A549 (cell line): ENCODE results near the gene MVD. TPM values are rescaled to one million over a fixed set of nuclear protein-coding genes. Genes with fewer than 3 reads are reported as not detected.
A peak's percentile ranks its signal among the peaks of the same experiment; 100 is the strongest.

Experiments
- ATAC-seq, 2 experiments: fragments of 200-7000 bp in 1 of 2; fragments of >200 bp in 1 of 2; cut with Nextera tagmentation in 1 of 2; cut with Tn5 transposase in 1 of 2; 3 replicates each; pipeline versions ENCODE4 v1.8.0 to v1.9.1; 2018 to 2020; ENCODE audit warnings: mild to moderate bottlenecking in 1 of 2, moderate library complexity in 1 of 2
- CTCF ChIA-PET: fragments of 300-600 bp; sonication (Branson Sonifier 250); formaldehyde crosslinking; extraction: SDS; loops from one replicate; lab custom pipeline; 2021; ENCODE audit warnings: antibody characterized with exemption, inconsistent platforms; lab: Yijun Ruan, JAX
- POLR2A ChIA-PET: fragments of 350-600 bp; formaldehyde crosslinking; extraction: SDS; loops from one replicate; lab custom pipeline; 2021; ENCODE audit warnings: antibody characterized with exemption, inconsistent platforms; lab: Yijun Ruan, JAX
- DNase-seq, 2 experiments: peaks; one replicate each; pipeline versions ENCODE4 v3.0.0 to v3.0.0-alpha.2; 2011 to 2016; ENCODE audit warnings: low read depth in 1 of 2, low spot score in 1 of 2
- FAIRE-seq: peaks from 2 replicates; lab custom pipeline; 2011; peaks lifted over from hg19 to GRCh38; lab: Jason Lieb, UNC
- H3K27ac ChIP-seq, 2 experiments: fragments of >200 bp; sonication (Bioruptor Twin); formaldehyde crosslinking; 3 replicates each; pipeline ENCODE4 v1.5.1; 2016 to 2017
- H3K4me1 ChIP-seq: fragments of >200 bp; sonication (Bioruptor Twin); formaldehyde crosslinking; 3 replicates; pipeline ENCODE4 v1.6.1; 2016
- H3K4me2 ChIP-seq: fragments of >200 bp; sonication (Bioruptor Twin); formaldehyde crosslinking; 3 replicates; pipeline ENCODE4 v1.6.1; 2016
- H3K4me3 ChIP-seq: fragments of >200 bp; sonication (Bioruptor Twin); formaldehyde crosslinking; 3 replicates; pipeline ENCODE4 v1.5.1; 2016
- H3K9me3 ChIP-seq: fragments of >200 bp; sonication (Bioruptor Twin); formaldehyde crosslinking; 3 replicates; pipeline ENCODE4 v1.6.1; 2016
- ATOH8 ChIP-seq: fragments of 250-450 bp; sonication (Bioruptor Pico); IDR thresholded peaks from 2 replicates; pipeline ENCODE4 v1.5.0; 2020; ENCODE audit warnings: low read depth, mild to moderate bottlenecking, moderate library complexity
- BHLHE40 ChIP-seq: IDR thresholded peaks from 2 replicates; pipeline ENCODE4 v1.6.1; 2012; ENCODE audit warnings: low read depth, low read length, inconsistent platforms
- CBX2 ChIP-seq: fragments of 200-600 bp; sonication (generic); IDR thresholded peaks from 2 replicates; pipeline ENCODE4 v1.6.1; 2016; ENCODE audit warnings: low read depth, mild to moderate bottlenecking, borderline replicate concordance
- CTCF ChIP-seq: fragments of >200 bp; sonication (Bioruptor Twin); formaldehyde crosslinking; IDR thresholded peaks from 3 replicates; pipeline ENCODE4 v1.5.1; 2016
- EHF ChIP-seq: fragments of 250-450 bp; sonication (Bioruptor Pico); IDR thresholded peaks from 2 replicates; pipeline ENCODE4 v1.5.0; 2020; ENCODE audit warnings: mild to moderate bottlenecking
- ESRRA ChIP-seq: fragments of 150-350 bp; IDR thresholded peaks from 2 replicates; pipeline ENCODE4 v1.6.1; 2014; ENCODE audit warnings: mild to moderate bottlenecking, low read length, borderline replicate concordance
- FOSL2 ChIP-seq, 2 experiments: fragments of 450-650 bp in 1 of 2; fragments of >200 bp in 1 of 2; sonication (Bioruptor Twin) in 1 of 2; formaldehyde crosslinking; IDR thresholded peaks; 2 replicates each; pipeline versions ENCODE4 v1.5.0 to v1.6.1; 2016 to 2020; ENCODE audit warnings: mild to moderate bottlenecking in 1 of 2, moderate library complexity in 1 of 2
- GATA3 ChIP-seq: IDR thresholded peaks from 2 replicates; pipeline ENCODE4 v1.6.1; 2012; ENCODE audit warnings: borderline replicate concordance
- HDAC2 ChIP-seq: fragments of 200-600 bp; sonication (generic); IDR thresholded peaks from 2 replicates; pipeline ENCODE4 v1.6.1; 2016
- HES2 ChIP-seq: fragments of >200 bp; sonication (Bioruptor Twin); formaldehyde crosslinking; IDR thresholded peaks from 2 replicates; pipeline ENCODE4 v1.6.1; 2016
- HEYL ChIP-seq: fragments of 250-450 bp; sonication (Bioruptor Pico); IDR thresholded peaks from 2 replicates; pipeline ENCODE4 v1.8.0; 2021; ENCODE audit warnings: mild to moderate bottlenecking, moderate library complexity
- HMGXB4 ChIP-seq: fragments of 250-450 bp; sonication (Bioruptor Pico); IDR thresholded peaks from 2 replicates; pipeline ENCODE4 v1.5.0; 2021; ENCODE audit warnings: mild to moderate bottlenecking, moderate library complexity, borderline replicate concordance
- HOXB5 ChIP-seq: fragments of 250-450 bp; sonication (Bioruptor Pico); IDR thresholded peaks from 2 replicates; pipeline ENCODE4 v1.5.0; 2020; ENCODE audit warnings: mild to moderate bottlenecking, moderate library complexity
- KDM1A ChIP-seq: fragments of 200-600 bp; sonication (generic); IDR thresholded peaks from 2 replicates; pipeline ENCODE4 v1.6.1; 2016; ENCODE audit warnings: low read depth, mild to moderate bottlenecking
- KDM5A ChIP-seq: fragments of 200-600 bp; sonication (generic); IDR thresholded peaks from 2 replicates; pipeline ENCODE4 v1.6.1; 2016; ENCODE audit warnings: antibody characterized with exemption, mild to moderate bottlenecking
- MAZ ChIP-seq: fragments of 150-350 bp; IDR thresholded peaks from 2 replicates; pipeline ENCODE4 v1.6.1; 2014; ENCODE audit warnings: antibody characterized with exemption, low read depth, low read length, borderline replicate concordance
- MYC ChIP-seq: IDR thresholded peaks from 2 replicates; pipeline ENCODE4 v1.6.1; 2012; ENCODE audit warnings: mild to moderate bottlenecking, inconsistent platforms, low read length, improper control_type of control experiment, borderline replicate concordance
- NFE2L2 ChIP-seq: fragments of 150-350 bp; conservative IDR thresholded peaks from 2 replicates; pipeline ENCODE4 v1.6.1; 2014; ENCODE audit warnings: low read length
- NR3C1 ChIP-seq: fragments of >200 bp; sonication (Bioruptor Twin); formaldehyde crosslinking; IDR thresholded peaks from 3 replicates; pipeline ENCODE4 v1.6.1; 2017
- POLR2A ChIP-seq: IDR thresholded peaks from 2 replicates; pipeline ENCODE4 v1.6.1; 2012; ENCODE audit warnings: mild to moderate bottlenecking, low read length
- RARB ChIP-seq: fragments of 250-450 bp; sonication (Bioruptor Pico); IDR thresholded peaks from 2 replicates; pipeline ENCODE4 v1.8.0; 2021; ENCODE audit warnings: mild to moderate bottlenecking, moderate library complexity
- USF2 ChIP-seq: fragments of 450-650 bp; IDR thresholded peaks from 2 replicates; pipeline ENCODE4 v1.6.1; 2014; ENCODE audit warnings: antibody characterized with exemption
- ZC3H11A ChIP-seq: fragments of 450-650 bp; IDR thresholded peaks from 2 replicates; pipeline ENCODE4 v1.6.1; 2014; ENCODE audit warnings: antibody characterized with exemption, mild to moderate bottlenecking
- WGBS: methylation state at CpG from one replicate; pipeline ENCODE4 v1.1.6; 2017; ENCODE audit errors: missing lambda C conversion rate; 5-methylcytosine and 5-hydroxymethylcytosine counted together
- polyA plus RNA-seq, 4 experiments: library from polyadenylated mRNA; depleted of rRNA in 3 of 4; stranded (reverse); fragments of >200 nt; fragmentation: RNase III in 1 of 4; extraction: RNeasy Plus Mini Kit Qiagen cat#74134 plus additional on column Dnase treatment in 1 of 4; gene quantifications; 2 replicates in 3 of 4; 3 replicates in 1 of 4; pipeline ENCODE4 v1.2.3, GENCODE V29; 2011 to 2017

MVD gene
- polyA plus RNA-seq, 2 of the 4 experiments (the other 2 are of a cell fraction): 5.8 to 43.1 TPM

- WGBS: 86% methylated on average over 12 of the region's 13 CpGs
- H3K4me1 ChIP-seq: peaks cover 21% of the 10 kb centered on the region
- ATAC-seq: no peak
- no peak overlapping the region for H3K27ac ChIP-seq
- FAIRE-seq: no peak
- no peak for DNase-seq
- ChIA-PET CTCF (interaction anchor here (1.0 to 1.1 kb wide), 3 partner anchors 18 to 68 kb away, joined by 3 read pairs; no protein-coding TSS in a partner anchor), POLR2A (no interaction called here)
- H3K4me3 ChIP-seq: no peak overlapping the region
- no peak for TF ChIP-seq HEYL (CRISPR knock-in tag)
- TF ChIP-seq USF2: no peak
- no peak for TF ChIP-seq RARB (CRISPR knock-in tag)
- TF ChIP-seq NR3C1: no peak
- TF ChIP-seq MYC: no peak
- no peak for TF ChIP-seq KDM5A
- no peak for TF ChIP-seq HES2
- no peaks in the 10 kb centered on the region for H3K9me3 ChIP-seq
- no peak overlapping the region for H3K4me2 ChIP-seq
Observed at GRCh38 chr16:88653101-88653500, 9.8 kb downstream of the MVD start.

- Histone ChIP-seq H3K9me3 (no peaks in the 10 kb centered on the region), H3K4me3 (no peak overlapping the region), H3K27ac (no peak overlapping the region), H3K4me1 (peaks cover 21% of the 10 kb centered on the region), H3K4me2 (no peak overlapping the region)
- ATAC-seq (no peak), FAIRE-seq (no peak), DNase-seq (no peak)
- ChIA-PET POLR2A (no interaction called here), CTCF (interaction anchor here (1.1 kb wide), 1 partner anchor 18 kb away, joined by 3 read pairs; no protein-coding TSS in a partner anchor)
- 89% methylated on average over 5 of the region's 8 CpGs for WGBS
- TF ChIP-seq POLR2A: no peak
- TF ChIP-seq HDAC2: no peak
- TF ChIP-seq NFE2L2: no peak
- no peak for TF ChIP-seq BHLHE40
- no peak for TF ChIP-seq EHF (CRISPR knock-in tag)
- no peak for TF ChIP-seq MAZ
- no peak for TF ChIP-seq GATA3
- no peak for TF ChIP-seq HES2
- no peak for TF ChIP-seq ESRRA
- no peak for TF ChIP-seq KDM5A
- TF ChIP-seq ZC3H11A: no peak
Observed at GRCh38 chr16:88652762-88653063, 10.2 kb downstream of the MVD start.

GRCh38 chr16:88651989-88652761, 10.7 kb downstream of the MVD start:
- H3K4me1 ChIP-seq: peaks cover 21% of the 10 kb centered on the region
- DNase-seq (no peak), FAIRE-seq (no peak), ATAC-seq (no peak)
- no peaks in the 10 kb centered on the region for H3K9me3 ChIP-seq
- WGBS: 91% methylated on average over 19 of the region's 29 CpGs
- ChIA-PET POLR2A (interaction anchor here (1.5 kb wide), 1 partner anchor 11 kb away, joined by 3 read pairs; the partner anchor contains the start of gene MVD), CTCF (interaction anchor here (1.1 kb wide), 1 partner anchor 18 kb away, joined by 3 read pairs; no protein-coding TSS in a partner anchor)
- H3K4me3 ChIP-seq: no peak overlapping the region
- TF ChIP-seq HOXB5 (no peak), ATOH8 (CRISPR knock-in tag) (no peak), KDM1A (no peak), CBX2 (no peak), HMGXB4 (no peak), CTCF (no peak), FOSL2 (IDR thresholded peaks at IDR 0.05) (no peak), FOSL2 (CRISPR knock-in tag; IDR thresholded peaks at IDR 0.05) (no peak)
- peak overlapping the region; percentile 99; the same call in 2 of the 3 replicates for H3K4me2 ChIP-seq
- H3K27ac ChIP-seq: peak overlapping the region in 1 of 2 experiments; percentile 93; a peak in 4 of 6 replicates
